Suprapubic skin (tissue), 4 donors: ENCODE measurements around the gene PPP1R1A. TPM values are rescaled to one million over a fixed set of nuclear protein-coding genes. Genes with fewer than 3 reads are reported as not detected.

ENCODE experiments used
- DNase-seq, 2 donors: peaks; one replicate each; pipeline ENCODE4 v3.0.0-alpha.2; 2019; ENCODE audit warnings: low spot score in 2 of 2
- H3K27ac ChIP-seq: fragments of 200-600 bp; sonication (generic); one replicate; pipeline ENCODE4 v1.5.1; 2019
- H3K27me3 ChIP-seq: fragments of 200-600 bp; sonication (generic); one replicate; pipeline ENCODE4 v1.5.1; 2019
- H3K36me3 ChIP-seq: fragments of 200-600 bp; sonication (generic); one replicate; pipeline ENCODE4 v1.5.1; 2019
- H3K4me1 ChIP-seq: fragments of 200-600 bp; sonication (generic); one replicate; pipeline ENCODE4 v1.5.1; 2019
- H3K4me3 ChIP-seq: fragments of 200-600 bp; sonication (generic); one replicate; pipeline ENCODE4 v1.5.1; 2019; ENCODE audit warnings: mild to moderate bottlenecking
- H3K9me3 ChIP-seq: fragments of 200-600 bp; sonication (generic); one replicate; pipeline ENCODE4 v1.5.1; 2019
- CTCF ChIP-seq, 2 donors: fragments of 200-600 bp in 1 of 2; fragments of 450-650 bp in 1 of 2; sonication (generic) in 1 of 2; IDR thresholded peaks; one replicate each; pipeline ENCODE4 v1.5.1; 2016 to 2019; ENCODE audit warnings: antibody characterized with exemption in 2 of 2, mild to moderate bottlenecking in 1 of 2, moderate library complexity in 1 of 2
- EP300 ChIP-seq: sonication (generic); formaldehyde crosslinking; IDR thresholded peaks from one replicate; pipeline ENCODE4 v1.6.1; 2017; ENCODE audit warnings: antibody characterized with exemption
- POLR2A ChIP-seq, 2 donors: fragments of 450-650 bp; IDR thresholded peaks; one replicate each; pipeline ENCODE4 v1.6.1; 2017; ENCODE audit warnings: antibody characterized with exemption in 2 of 2, mild to moderate bottlenecking in 2 of 2, moderate library complexity in 2 of 2
- POLR2AphosphoS5 ChIP-seq, 3 donors: sonication (generic); formaldehyde crosslinking; IDR thresholded peaks; one replicate each; pipeline ENCODE4 v1.6.1; 2017; ENCODE audit warnings: antibody characterized with exemption in 3 of 3
- WGBS: methylation state at CpG from one replicate; pipeline ENCODE4 v1.1.5; 2018; 5-methylcytosine and 5-hydroxymethylcytosine counted together
- total RNA-seq, 4 donors: library from RNA; depleted of rRNA; stranded (reverse); fragments of >200 nt; gene quantifications; one replicate each; pipeline ENCODE4 v1.1.0, GENCODE V29; 2016

Gene PPP1R1A
- total RNA-seq, 4 donors from 2014 or later, result 3.5 to 11.0 (median 5.9) TPM

- TF ChIP-seq EP300 (no peak), POLR2A (IDR thresholded peaks at IDR 0.05) (no peak), POLR2AphosphoS5 (IDR thresholded peaks at IDR 0.05) (no peak), CTCF (IDR thresholded peaks at IDR 0.05) (no peak)
- no peak for DNase-seq
- Histone ChIP-seq H3K4me1 (no peaks in the 10 kb centered on the region), H3K9me3 (no peaks in the 10 kb centered on the region), H3K4me3 (no peak overlapping the region), H3K27me3 (peaks cover 15% of the 10 kb centered on the region), H3K36me3 (no peaks in the 10 kb centered on the region), H3K27ac (no peak overlapping the region)
Measured at GRCh38 chr12:54622463-54623183, 34.2 kb upstream of the PPP1R1A start.

GRCh38 chr12:54616933-54617680 is 28.6 kb upstream of the PPP1R1A start:
- Histone ChIP-seq H3K9me3 (no peaks in the 10 kb centered on the region), H3K27ac (no peak overlapping the region), H3K4me3 (no peak overlapping the region), H3K4me1 (peaks cover 9% of the 10 kb centered on the region), H3K36me3 (no peaks in the 10 kb centered on the region), H3K27me3 (peaks cover 13% of the 10 kb centered on the region)
- whole genome bisulfite sequencing, result 65% methylated on average over 6 of the region's 6 CpGs
- DNase-seq, result peak in 1 of 2 donors; percentile 40
- TF ChIP-seq CTCF (IDR thresholded peaks at IDR 0.05) (no peak), POLR2AphosphoS5 (IDR thresholded peaks at IDR 0.05) (no peak), POLR2A (IDR thresholded peaks at IDR 0.05) (no peak), EP300 (no peak)

GRCh38 chr12:54612225-54612750 is 23.8 kb upstream of the PPP1R1A start:
- Histone ChIP-seq H3K27ac (no peak overlapping the region), H3K4me1 (peaks cover 9% of the 10 kb centered on the region), H3K36me3 (no peaks in the 10 kb centered on the region), H3K9me3 (no peaks in the 10 kb centered on the region), H3K4me3 (no peak overlapping the region), H3K27me3 (peaks cover 16% of the 10 kb centered on the region)
- no peak for DNase-seq
- WGBS, result 41% methylated on average over 1 of the region's 1 CpG
- TF ChIP-seq POLR2A (IDR thresholded peaks at IDR 0.05) (no peak), EP300 (no peak), POLR2AphosphoS5 (IDR thresholded peaks at IDR 0.05) (no peak), CTCF (IDR thresholded peaks at IDR 0.05) (no peak)

GRCh38 chr12:54611715-54612149 is 23.3 kb upstream of the PPP1R1A start:
- DNase-seq, result peak in 1 of 2 donors; percentile 57
- H3K36me3 ChIP-seq, result no peaks in the 10 kb centered on the region
- no peak for TF ChIP-seq EP300
- no peak for TF ChIP-seq POLR2AphosphoS5 (IDR thresholded peaks at IDR 0.05)
- TF ChIP-seq CTCF (IDR thresholded peaks at IDR 0.05), result no peak
- no peak for TF ChIP-seq POLR2A (IDR thresholded peaks at IDR 0.05)
- no peak overlapping the region for H3K4me3 ChIP-seq
- peaks cover 4% of the 10 kb centered on the region for H3K4me1 ChIP-seq
- H3K27ac ChIP-seq, result no peak overlapping the region
- 54% methylated on average over 3 of the region's 3 CpGs for WGBS
- no peaks in the 10 kb centered on the region for H3K9me3 ChIP-seq
- peaks cover 16% of the 10 kb centered on the region for H3K27me3 ChIP-seq

GRCh38 chr12:54608769-54609168 is 20.3 kb upstream of the PPP1R1A start:
- Histone ChIP-seq H3K36me3 (no peaks in the 10 kb centered on the region), H3K4me1 (no peaks in the 10 kb centered on the region), H3K27ac (no peak overlapping the region), H3K4me3 (no peak overlapping the region), H3K9me3 (no peaks in the 10 kb centered on the region), H3K27me3 (peaks cover 9% of the 10 kb centered on the region)
- WGBS, result 70% methylated on average over 2 of the region's 2 CpGs
- TF ChIP-seq CTCF (IDR thresholded peaks at IDR 0.05) (no peak), EP300 (no peak), POLR2AphosphoS5 (IDR thresholded peaks at IDR 0.05) (no peak)
- DNase-seq, result no peak
